Stimulated activated CD4-positive, alpha-beta T cell treated with anti-CD3 and anti-CD28 coated beads, Interleukin-1b, Interleukin-23, amount 100 ng/mL, for 4 hours (primary cell): ENCODE data around the gene PRORP.
"Not testable (repeated sequence)": the region's sequence is repeated elsewhere in the genome, so short reads cannot be mapped to it uniquely, and the experiment has no call there.

Experiments
- DNase-seq, 2 donors: peaks; one replicate each; pipeline ENCODE4 v3.0.0-alpha.2; 2020; ENCODE audit warnings: low read depth in 2 of 2

The PRORP gene

GRCh38 chr14:35138585-35138984 lies 16.2 kb downstream of the PRORP start:
- no peak for DNase-seq

GRCh38 chr14:35140718-35141581 lies 18.6 kb downstream of the PRORP start:
- DNase-seq, result no peak

GRCh38 chr14:35144029-35144428 lies 21.7 kb downstream of the PRORP start:
- no peak for DNase-seq

GRCh38 chr14:35146711-35147149 lies 24.4 kb downstream of the PRORP start:
- DNase-seq, result no peak

- DNase-seq, result no peak
Observed at GRCh38 chr14:35147186-35147585, 24.8 kb downstream of the PRORP start.

GRCh38 chr14:35147711-35148110 lies 25.4 kb downstream of the PRORP start:
- DNase-seq, result no peak

GRCh38 chr14:35149239-35149638 lies 26.9 kb downstream of the PRORP start:
- DNase-seq, result no peak

- not testable (repeated sequence) for DNase-seq
Observed at GRCh38 chr14:35152531-35152930, 30.2 kb downstream of the PRORP start.

GRCh38 chr14:35154016-35154415 lies 31.7 kb downstream of the PRORP start:
- no peak for DNase-seq

GRCh38 chr14:35155962-35156361 lies 33.6 kb downstream of the PRORP start:
- DNase-seq, result no peak

GRCh38 chr14:35158491-35158890 lies 36.1 kb downstream of the PRORP start:
- DNase-seq, result no peak

- DNase-seq, result no peak
Observed at GRCh38 chr14:35158951-35159653, 36.8 kb downstream of the PRORP start.

GRCh38 chr14:35159742-35160409 lies 37.5 kb downstream of the PRORP start:
- no peak for DNase-seq

- no peak for DNase-seq
Observed at GRCh38 chr14:35161231-35161630, 38.9 kb downstream of the PRORP start.

GRCh38 chr14:35163384-35163783 lies 41.0 kb downstream of the PRORP start:
- no peak for DNase-seq

- no peak for DNase-seq
Observed at GRCh38 chr14:35164849-35165248, 42.5 kb downstream of the PRORP start.

- no peak for DNase-seq
Observed at GRCh38 chr14:35167496-35167895, 45.1 kb downstream of the PRORP start.
